HG03432 (cell line): ENCODE data around the gene RECK.
A peak's percentile ranks its signal among the peaks of the same experiment; 100 is the strongest.
"Not testable (repeated sequence)": the region's sequence is repeated elsewhere in the genome, so short reads cannot be mapped to it uniquely, and the experiment has no call there.

Source experiments
- ATAC-seq: cut with Tn5 transposase; IDR thresholded peaks from one replicate; pipeline ENCODE4 v1.9.1; 2021; ENCODE audit warnings: mild to moderate bottlenecking, moderate library complexity; ENCODE audit not compliant: unreplicated experiment

Gene RECK

DNA sequence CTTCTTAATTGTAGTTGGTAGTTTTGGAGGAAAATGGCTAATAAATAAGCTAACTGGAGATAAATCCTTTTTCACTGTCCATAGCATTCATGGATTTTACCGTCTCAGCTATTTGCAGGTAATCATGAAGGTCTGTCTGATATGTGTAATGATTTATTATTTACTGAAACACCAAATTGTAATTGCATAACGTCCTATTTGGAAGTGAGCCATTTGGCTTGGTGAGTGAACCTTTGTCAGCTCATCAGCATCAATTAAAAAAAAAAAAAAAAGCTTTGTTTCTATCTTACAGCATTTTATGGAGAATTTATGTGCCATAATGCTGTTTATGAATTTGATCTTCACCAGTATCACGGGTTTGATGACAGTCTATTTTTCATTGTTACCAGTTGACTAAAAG, 20.2 kb downstream of the RECK start:
- ATAC-seq = no peak

GRCh38 chr9:36063804-36064447, 27.2 kb downstream of the RECK start:
- ATAC-seq = no peak

DNA sequence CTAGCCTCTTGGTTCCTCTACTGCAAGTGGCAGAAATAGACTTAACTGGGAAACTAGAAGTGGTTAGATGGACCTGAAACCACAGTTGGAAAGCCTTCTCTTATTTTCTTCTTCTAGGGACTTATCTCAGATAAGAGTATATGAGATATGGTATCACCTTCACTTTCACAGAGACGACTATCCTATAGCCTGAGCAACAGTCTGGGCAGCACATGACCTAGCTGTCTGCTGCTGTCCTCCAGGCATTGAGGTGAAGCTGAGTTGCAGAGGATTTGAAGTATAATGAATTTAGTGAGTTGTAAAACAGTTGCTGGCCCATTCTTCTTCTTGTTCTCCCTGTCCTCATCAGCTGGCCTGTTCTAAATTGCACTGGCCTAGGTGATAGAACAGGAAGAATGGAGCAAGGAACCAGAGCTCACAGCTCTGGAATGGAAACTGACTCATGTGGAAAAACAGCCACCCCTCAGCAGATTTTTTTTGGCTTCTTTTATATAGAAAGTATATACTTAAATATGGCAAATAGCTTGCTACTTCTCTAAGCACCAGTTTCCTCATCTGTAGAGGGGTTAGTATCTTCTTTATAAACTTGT, 27.8 kb downstream of the RECK start:
- ATAC-seq = no peak

- ATAC-seq = no peak
These were observed 37.3 kb downstream of the RECK start for GRCh38 chr9:36074055-36074454.

GRCh38 chr9:36074870-36075532, 38.3 kb downstream of the RECK start:
- no peak for ATAC-seq

- ATAC-seq = no peak
These were observed 41.3 kb downstream of the RECK start for GRCh38 chr9:36078051-36078450.

DNA sequence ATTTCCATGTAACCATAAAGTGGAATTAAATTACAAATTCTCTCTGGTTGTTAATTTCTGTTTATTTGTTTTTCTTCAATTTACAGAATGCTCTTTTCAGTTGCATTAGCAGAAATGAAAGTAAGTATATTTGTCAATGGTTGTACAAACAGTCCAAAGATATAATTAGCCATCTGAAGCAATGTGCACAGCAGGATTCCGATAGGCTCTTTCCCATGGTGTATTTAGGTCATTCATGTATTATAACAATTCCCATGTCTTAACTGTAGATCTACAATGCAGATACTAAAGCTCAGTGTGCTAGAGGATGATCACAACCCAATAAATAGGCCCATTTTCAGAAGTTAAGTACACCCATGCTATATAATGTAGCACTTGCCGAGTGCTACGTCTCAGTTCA, 43.8 kb downstream of the RECK start:
- no peak for ATAC-seq

- ATAC-seq = no peak
These were observed 46.2 kb downstream of the RECK start for GRCh38 chr9:36082931-36083330.

DNA sequence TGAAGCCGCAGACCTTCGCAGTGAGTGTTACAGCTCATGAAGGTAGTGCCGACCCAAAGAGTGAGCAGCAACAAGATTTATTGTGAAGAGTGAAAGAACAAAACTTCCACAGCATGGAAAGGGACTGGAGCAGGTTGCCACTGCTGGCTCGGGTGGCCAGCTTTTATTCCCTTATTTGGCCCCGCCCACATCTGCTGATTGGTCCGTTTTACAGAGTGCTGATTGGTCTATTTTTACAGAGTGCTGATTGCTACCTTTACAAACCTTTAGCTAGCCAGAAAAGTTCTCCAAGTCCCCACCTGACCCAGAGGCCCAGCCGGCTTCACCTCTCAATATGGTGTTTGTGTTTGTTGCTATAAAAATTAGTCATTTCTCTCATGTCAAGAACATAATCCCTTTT, 49.7 kb downstream of the RECK start:
- ATAC-seq = no peak

DNA sequence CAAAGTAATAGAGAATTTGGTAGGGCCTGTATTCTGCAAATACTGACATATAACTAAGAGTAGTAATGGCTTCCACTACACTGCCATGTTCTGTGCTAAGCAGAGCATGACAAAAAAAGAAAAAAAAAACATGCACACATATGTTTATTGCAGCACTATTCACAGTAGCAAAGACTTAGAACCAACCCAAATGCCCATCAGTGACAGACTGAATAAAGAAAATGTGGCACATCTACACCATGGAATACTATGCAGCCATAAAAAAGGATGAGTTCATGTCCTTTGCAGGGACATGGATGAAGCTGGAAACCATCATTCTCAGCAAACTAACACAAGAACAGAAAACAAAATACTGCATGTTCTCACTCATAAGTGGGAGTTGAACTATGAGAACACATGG, 50.3 kb downstream of the RECK start:
- not testable (repeated sequence) for ATAC-seq

DNA sequence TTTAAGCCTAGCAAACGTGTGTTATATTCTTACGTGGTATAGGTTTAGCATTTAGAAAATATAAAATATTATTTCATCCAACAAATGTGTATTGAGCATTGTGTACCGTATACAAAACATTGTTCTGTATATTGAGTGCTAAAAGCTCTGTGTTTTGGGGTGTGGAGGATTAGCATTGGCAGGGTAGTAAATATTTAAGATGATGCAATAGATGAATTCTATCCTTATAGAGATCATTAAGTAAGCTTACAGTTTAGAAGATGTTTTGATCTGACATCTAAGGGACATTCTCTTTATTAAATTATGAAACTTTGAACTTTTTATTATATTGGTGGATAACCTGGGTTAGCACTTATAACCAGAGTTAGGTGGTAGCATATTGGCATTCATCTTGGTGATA, 51.3 kb downstream of the RECK start:
- ATAC-seq = no peak

DNA sequence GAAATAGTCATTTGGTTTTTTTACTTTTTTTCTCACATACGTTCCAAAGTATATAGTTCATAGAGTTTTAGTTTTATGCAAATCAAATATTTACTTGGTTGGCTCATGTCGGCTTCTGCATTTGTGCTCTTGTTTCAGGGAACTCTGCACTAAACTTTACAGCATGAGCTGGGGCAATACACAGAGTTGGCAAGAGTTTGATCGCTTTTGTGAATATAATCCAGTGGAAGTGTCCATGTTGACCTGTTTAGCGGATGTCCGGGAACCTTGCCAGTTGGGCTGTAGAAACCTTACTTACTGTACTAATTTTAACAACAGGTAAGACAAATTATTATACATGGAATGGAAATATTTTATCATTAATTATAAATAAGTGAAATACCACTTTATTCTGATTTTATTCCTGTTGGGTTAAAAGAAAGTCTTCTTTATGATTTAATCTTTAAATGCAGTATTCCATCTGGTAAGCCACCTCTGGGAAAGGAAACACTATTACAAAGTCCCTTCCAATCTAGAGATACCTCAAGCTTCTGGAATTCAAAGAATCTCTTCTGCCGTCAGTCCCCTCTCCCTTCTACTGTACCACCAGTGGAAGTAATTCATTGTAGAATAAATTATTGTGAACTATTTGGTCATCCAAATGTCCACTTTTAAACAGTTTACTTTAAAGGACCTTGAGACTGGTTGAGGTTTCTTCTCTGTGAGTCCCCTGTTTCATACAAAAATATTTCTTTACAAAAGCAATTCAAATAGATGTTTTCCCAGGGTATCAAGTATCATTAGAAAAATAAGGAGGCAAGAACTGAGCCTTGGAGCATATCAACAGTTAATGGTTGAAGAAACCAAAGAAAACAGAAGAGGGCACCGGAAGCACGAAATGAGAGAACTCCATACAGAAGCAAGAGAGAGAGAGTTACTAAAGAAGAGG, 54.6 kb downstream of the RECK start:
- no peak for ATAC-seq

DNA sequence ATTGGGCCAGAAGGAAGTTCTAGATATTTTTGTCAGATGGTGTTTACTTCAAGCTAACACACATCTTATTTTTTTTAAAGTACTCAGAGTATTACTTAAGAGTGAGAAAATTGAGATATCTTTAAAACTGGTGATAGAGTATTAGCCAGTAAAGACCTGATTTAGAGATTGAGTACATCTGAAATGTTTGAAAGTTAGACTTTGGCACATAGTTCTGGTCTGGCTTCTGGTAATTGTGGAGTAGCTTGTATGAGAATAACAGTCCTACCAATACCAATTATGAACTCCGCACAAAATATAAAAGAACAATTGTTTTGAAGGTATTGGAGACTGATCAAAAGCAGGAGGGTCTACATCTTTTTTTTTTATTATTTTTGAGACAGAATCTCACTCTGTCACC, 55.3 kb downstream of the RECK start:
- ATAC-seq = no peak

GRCh38 chr9:36092509-36093215, 55.9 kb downstream of the RECK start:
- peak; percentile 92 for ATAC-seq

DNA sequence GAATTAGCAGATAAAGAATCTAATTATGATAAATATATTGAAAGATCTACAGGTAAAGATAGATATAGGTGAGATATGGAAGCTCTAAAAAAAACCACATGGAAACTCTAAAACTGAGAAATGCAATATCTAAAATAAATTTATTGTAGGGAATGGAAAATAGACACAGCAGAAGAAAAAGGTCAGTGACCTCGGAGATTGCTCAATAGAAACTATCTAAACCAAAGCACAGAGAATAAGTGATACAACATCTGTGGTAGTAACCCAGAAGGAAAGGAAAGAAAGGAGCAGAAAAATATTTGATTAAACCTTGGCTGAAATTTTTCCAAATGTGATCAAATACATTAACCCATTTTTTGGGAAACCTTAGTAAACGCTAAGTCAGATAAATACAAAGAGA, 56.7 kb downstream of the RECK start:
- ATAC-seq = no peak

- no peak for ATAC-seq
These were observed 63.0 kb downstream of the RECK start for GRCh38 chr9:36099718-36100117.

- ATAC-seq = no peak
These were observed 63.8 kb downstream of the RECK start for GRCh38 chr9:36100532-36100931.

- ATAC-seq = no peak
These were observed 65.4 kb downstream of the RECK start for GRCh38 chr9:36101916-36102741.

DNA sequence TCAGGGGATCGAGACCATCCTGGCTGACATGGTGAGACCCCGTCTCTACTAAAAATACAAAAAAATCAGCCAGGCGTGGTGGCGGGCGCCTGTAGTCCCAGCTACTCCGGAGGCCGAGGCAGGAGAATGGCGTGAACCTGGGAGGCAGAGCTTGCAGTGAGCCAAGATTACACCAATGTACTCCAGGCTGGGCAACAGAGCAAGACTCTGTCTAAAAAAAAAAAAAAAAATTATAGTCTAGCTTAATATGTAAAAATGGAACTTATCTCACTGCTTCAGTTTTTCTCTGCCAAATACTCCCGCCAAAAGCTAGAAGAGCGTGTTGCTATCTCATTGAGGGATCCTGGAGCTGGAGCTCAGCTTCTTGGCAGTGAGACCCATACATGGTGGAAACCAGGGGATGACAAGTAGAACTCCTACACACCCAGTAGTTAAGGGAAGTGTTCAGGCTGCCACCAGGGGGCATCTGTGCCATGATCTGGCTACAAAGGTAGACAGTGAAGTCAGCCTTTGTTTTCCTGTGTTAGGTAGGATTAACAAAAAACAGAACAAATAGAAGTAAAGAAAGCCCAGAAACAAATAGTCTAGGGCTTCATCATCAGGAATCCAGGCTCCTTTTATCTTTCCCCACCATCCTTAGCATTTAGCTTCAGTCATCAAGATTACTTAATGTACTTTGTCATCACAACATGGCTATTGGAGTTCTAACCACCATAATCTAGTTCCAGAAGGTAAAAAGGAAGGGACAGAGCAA, 66.2 kb downstream of the RECK start:
- peak; percentile 78 for ATAC-seq
